GM18520 (cell line): Measurements from ENCODE around the gene ERBB4.

Experiments
- ATAC-seq: cut with Tn5 transposase; IDR thresholded peaks from one replicate; pipeline ENCODE4 v1.9.1; 2021; ENCODE audit not compliant: unreplicated experiment

ERBB4 gene

DNA sequence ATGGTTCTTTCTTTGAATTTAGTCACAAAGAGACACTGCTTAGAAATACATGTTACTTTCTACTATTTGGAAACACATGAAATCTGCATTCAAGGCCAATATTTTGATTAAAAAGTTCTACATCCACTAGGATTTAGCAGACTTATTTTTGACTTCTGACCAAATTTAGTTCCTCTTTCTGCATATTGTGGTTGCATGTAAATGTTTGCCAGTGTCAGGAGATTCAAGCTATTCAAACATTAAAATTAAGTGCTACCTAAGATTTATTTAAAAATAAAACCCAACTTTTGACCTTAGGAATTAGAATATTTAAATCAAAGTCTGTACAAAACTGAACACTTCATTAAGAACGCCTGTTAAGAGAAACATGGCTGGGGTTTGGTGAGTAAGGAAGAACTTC is 1091.1 kb downstream of the ERBB4 start:
- ATAC-seq, result no peak

- ATAC-seq, result no peak
Measured at GRCh38 chr2:211440107-211440506, 1098.5 kb downstream of the ERBB4 start.

DNA sequence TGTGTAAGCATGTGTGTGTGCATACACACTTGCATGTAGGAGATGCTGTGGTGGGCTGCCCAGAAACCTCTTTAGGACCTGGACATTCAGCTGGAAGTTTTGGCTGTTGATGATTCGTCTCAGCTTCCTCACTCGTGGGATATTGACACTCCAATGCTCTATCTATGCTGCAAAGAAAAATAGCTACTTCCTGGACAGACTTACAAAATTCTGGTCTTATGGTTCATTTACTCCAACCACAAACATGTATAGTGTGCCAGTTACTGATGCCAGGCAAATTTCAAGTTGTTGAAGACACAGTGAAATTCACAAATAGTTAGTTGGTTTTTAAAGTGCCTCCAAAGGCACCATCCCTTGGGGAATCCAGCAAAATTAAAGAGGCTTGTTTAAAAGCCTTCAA is 1099.6 kb downstream of the ERBB4 start:
- ATAC-seq, result no peak

DNA sequence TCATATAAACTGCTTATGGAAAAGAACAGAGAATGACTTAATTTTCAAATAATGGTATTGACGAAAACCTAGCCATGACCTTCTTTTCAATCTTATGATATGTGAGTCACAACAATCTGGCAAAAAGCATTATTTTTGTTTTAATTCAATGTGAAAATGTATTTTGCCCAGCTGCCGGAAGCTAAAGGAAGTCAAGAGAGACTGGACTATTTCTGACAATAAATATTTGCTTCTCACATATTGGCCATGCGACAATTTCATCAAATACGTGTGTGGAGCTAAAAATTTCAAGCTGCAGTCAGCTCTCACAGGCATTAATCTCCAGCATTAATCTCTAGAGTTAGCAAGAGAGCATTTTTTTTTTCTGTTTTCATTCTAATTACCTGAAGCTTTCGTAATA is 1101.2 kb downstream of the ERBB4 start:
- no peak for ATAC-seq

GRCh38 chr2:211436182-211436581 is 1102.4 kb downstream of the ERBB4 start:
- ATAC-seq, result no peak

DNA sequence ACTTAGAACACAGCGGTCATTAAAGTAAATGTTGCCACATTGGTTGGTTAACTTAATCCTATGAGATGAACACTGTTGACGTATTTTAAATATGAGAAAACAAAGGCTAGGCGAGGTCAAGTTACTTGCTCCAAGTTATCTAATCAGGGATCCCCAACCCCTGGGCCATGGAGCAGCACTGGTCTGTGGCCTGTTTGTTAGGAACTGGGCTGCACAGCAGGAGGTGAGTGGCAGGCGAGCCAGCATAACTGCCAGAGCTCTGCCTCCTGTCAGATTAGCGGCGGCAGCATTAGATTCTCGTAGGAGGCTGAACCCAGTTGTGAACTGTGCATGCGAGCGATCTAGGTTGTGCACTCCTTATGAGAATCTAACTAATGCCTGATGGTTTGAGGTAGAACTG is 1103.3 kb downstream of the ERBB4 start:
- no peak for ATAC-seq

DNA sequence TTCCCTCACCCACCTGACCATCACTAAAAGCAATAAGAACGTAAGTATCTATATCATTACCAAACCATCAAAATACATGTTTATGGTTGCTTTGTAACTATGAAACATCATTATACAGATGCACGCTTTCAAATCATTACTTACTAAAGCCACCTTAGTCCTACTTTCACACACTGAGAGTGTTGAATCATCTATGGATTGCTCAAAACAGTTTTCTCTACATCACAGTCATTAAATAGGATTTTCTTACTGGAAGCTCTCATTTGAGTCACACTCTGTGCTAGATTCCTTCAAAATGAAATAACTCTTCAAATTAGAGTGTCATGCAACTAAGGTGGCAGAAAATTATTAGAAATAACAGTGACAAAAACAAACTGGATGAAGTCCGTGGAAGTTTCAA is 1103.8 kb downstream of the ERBB4 start:
- no peak for ATAC-seq

DNA sequence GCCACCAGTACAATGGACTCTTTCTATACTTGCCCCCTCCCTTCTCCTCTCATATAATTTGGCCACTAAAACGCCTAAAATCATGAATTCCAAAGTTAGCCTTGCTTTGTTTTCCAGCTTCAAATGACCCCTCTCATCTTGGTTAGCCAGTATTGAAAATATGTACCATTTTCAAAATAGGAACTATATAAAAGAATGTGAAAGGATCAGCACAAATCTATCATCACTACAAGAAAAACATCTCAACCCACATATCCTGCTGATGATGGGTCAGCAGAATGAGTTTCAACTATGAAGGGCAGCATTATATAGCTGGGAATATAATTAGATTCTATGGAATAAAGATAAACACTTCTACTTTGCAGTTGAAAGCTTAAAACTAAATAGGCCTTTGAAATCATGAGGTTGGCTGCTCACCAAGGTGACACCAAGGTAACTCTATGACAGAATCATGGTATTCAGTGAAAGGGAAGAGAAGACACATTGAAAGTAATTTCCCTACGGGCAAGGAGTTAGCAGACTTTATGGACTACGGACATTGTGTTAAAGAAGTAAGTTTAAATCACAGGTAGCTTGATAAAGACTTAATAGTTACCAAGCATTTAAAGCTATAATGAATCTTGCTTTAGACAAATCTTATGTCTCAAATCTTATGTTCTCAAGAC is 1109.2 kb downstream of the ERBB4 start:
- ATAC-seq, result no peak

- no peak for ATAC-seq
Measured at GRCh38 chr2:211426240-211426639, 1112.4 kb downstream of the ERBB4 start.

GRCh38 chr2:211423018-211423417 is 1115.6 kb downstream of the ERBB4 start:
- ATAC-seq, result no peak

DNA sequence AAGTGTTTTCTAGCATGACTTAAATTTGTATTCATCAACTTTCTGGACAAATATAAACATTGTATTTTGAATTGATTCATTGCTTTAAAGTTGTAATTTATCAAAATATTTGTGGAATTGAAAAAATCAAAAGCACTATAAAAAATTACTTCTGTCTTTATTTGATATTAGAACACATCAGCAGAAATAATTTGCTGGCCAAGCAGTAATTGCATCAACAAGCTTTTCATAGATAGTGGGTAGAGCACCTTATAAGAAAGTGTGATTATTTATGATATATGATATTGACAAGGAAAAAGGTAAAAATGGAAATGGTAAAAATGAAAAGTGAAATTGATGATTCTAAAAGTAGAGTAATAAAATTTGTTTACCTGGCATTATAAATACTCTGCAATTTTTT is 1121.1 kb downstream of the ERBB4 start:
- no peak for ATAC-seq

GRCh38 chr2:211416373-211416772 is 1122.2 kb downstream of the ERBB4 start:
- ATAC-seq, result no peak

GRCh38 chr2:211413746-211414145 is 1124.9 kb downstream of the ERBB4 start:
- no peak for ATAC-seq

- ATAC-seq, result no peak
Measured at GRCh38 chr2:211408483-211408891, 1130.1 kb downstream of the ERBB4 start.

GRCh38 chr2:211407076-211407475 is 1131.5 kb downstream of the ERBB4 start:
- no peak for ATAC-seq

GRCh38 chr2:211405036-211405435 is 1133.6 kb downstream of the ERBB4 start:
- no peak for ATAC-seq

DNA sequence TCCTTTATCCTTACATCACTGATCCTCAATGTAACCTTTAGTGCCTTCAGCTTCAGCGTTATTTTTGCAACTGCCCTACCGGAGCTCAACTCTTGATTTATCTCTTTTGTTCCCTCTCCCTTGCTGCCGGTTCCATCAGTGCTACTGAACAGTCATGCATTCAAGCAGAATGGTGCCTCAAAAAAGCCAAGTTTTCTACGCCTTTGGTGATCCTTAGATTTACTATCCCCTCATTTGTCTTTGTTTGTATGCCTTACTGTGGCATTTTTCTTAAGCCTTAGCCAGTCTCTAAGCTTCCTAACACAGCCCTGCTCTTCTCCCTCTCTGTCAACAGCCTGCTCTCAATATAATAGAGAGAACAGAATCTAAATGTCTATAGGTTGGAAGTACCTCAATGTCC is 1134.5 kb downstream of the ERBB4 start:
- ATAC-seq, result no peak

DNA sequence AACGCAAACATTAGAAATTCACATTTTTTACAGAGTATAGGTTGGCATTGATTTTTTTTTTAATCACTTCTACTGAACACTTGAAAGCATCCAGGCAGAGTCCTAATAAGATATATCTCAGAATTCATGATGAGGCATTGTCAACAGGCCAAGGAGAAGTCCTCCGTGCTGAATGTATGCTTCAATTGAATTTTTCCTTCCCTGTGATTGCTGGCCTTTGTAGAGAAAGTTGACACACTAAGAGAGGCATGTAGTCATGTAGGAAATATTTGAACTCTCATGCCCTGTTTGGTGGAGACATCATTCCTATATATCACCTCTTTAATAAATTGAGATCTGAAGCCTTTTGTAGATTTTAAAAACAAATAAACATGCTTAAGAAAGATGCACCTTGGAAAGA is 1137.3 kb downstream of the ERBB4 start:
- ATAC-seq, result no peak

GRCh38 chr2:211397764-211398163 is 1140.8 kb downstream of the ERBB4 start:
- no peak for ATAC-seq

- no peak for ATAC-seq
Measured at GRCh38 chr2:211396815-211397214, 1141.8 kb downstream of the ERBB4 start.

DNA sequence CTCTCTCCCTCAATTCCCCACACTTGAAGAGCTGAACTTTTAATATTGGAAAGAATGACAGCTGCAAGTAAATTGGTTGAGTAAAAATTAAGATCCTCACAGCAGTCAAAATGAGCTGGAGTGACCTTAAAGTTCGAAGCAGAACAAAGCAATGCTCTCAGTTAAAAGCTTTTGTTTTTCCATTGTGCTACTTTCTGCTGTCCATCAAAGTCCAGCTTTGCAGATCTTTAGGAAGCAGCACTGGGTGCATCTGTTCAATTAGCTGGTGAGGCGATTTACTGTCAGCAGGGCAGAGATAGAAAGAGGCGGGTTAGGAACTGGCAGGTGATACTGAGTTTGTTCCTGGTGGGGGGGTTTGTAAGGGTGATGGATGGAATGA is 1147.4 kb downstream of the ERBB4 start:
- ATAC-seq, result no peak

DNA sequence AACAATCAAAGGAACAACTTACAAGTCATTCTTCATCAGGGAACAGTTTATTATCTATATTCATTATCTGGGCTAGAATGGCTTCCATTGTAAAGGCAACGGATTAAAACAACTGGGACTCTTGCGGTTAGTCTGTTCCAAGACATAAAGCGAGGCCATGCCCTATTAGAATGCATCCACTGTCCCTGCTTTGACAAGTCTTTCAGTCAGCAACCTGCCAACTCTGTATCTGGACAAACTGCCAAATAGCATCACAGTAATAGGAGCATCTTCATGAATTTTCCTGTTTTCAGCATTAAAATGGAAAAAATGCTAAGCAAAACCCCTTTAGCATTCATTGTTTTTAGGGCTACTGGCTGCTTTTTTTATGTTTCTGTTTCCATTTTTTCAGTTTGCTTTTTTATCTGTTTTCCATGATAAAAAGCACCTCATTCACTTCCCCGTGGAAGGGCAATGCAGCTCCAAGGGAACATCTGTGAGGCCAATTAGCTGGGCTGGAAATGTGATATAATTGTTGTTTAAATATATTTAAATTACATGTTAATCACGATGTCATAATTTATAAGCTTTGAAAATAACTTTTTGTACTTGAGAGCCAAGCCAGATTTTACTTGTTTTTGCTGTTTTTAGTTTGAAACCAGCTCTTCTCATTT is 1147.9 kb downstream of the ERBB4 start:
- no peak for ATAC-seq

- ATAC-seq, result no peak
Measured at GRCh38 chr2:211387734-211388133, 1150.9 kb downstream of the ERBB4 start.
